Activated naive CD4-positive, alpha-beta T cell treated with anti-CD3 and anti-CD28 coated beads, Interleukin-2, amount 50 U/mL, for 24 hours (primary cell): ENCODE data around the gene SGCA.
A peak's percentile ranks its signal among the peaks of the same experiment; 100 is the strongest.

Experiments used
- H3K27ac Mint-ChIP-seq: one replicate; pipeline ENCODE4 v1.8.0; 2021; ENCODE audit warnings: mild to moderate bottlenecking, mixed read lengths
- H3K27me3 Mint-ChIP-seq: one replicate; pipeline ENCODE4 v1.8.0; 2021; ENCODE audit warnings: mixed read lengths
- H3K36me3 Mint-ChIP-seq: one replicate; pipeline ENCODE4 v1.8.0; 2021; ENCODE audit warnings: mixed read lengths
- H3K4me1 Mint-ChIP-seq: one replicate; pipeline ENCODE4 v1.8.0; 2021; ENCODE audit warnings: mixed read lengths
- H3K4me3 Mint-ChIP-seq: one replicate; pipeline ENCODE4 v1.8.0; 2021; ENCODE audit warnings: mild to moderate bottlenecking, mixed read lengths
- H3K9me3 Mint-ChIP-seq: one replicate; pipeline ENCODE4 v1.8.0; 2021; ENCODE audit warnings: mixed read lengths

SGCA gene

GRCh38 chr17:50209472-50210239 lies 43.9 kb downstream of the SGCA start:
- H3K36me3 Mint-ChIP-seq, result no peaks in the 10 kb centered on the region
- H3K27ac Mint-ChIP-seq, result no peak overlapping the region
- no peaks in the 10 kb centered on the region for H3K9me3 Mint-ChIP-seq
- peaks cover 29% of the 10 kb centered on the region for H3K27me3 Mint-ChIP-seq
- H3K4me1 Mint-ChIP-seq, result peaks cover 5% of the 10 kb centered on the region
- H3K4me3 Mint-ChIP-seq, result no peak overlapping the region

- peaks cover 5% of the 10 kb centered on the region for H3K4me1 Mint-ChIP-seq
- H3K4me3 Mint-ChIP-seq, result no peak overlapping the region
- no peak overlapping the region for H3K27ac Mint-ChIP-seq
- H3K27me3 Mint-ChIP-seq, result peaks cover 24% of the 10 kb centered on the region
- H3K36me3 Mint-ChIP-seq, result no peaks in the 10 kb centered on the region
- H3K9me3 Mint-ChIP-seq, result no peaks in the 10 kb centered on the region
Measured at GRCh38 chr17:50210240-50211225, 44.7 kb downstream of the SGCA start.

GRCh38 chr17:50211249-50212120 lies 45.7 kb downstream of the SGCA start:
- Mint-ChIP-seq H3K9me3 (no peaks in the 10 kb centered on the region), H3K27me3 (peaks cover 18% of the 10 kb centered on the region), H3K27ac (no peak overlapping the region), H3K4me3 (no peak overlapping the region), H3K4me1 (peaks cover 5% of the 10 kb centered on the region), H3K36me3 (no peaks in the 10 kb centered on the region)

GRCh38 chr17:50212121-50212843 lies 46.5 kb downstream of the SGCA start:
- H3K9me3 Mint-ChIP-seq, result no peaks in the 10 kb centered on the region
- no peaks in the 10 kb centered on the region for H3K36me3 Mint-ChIP-seq
- H3K4me3 Mint-ChIP-seq, result no peak overlapping the region
- H3K27ac Mint-ChIP-seq, result no peak overlapping the region
- H3K27me3 Mint-ChIP-seq, result peaks cover 12% of the 10 kb centered on the region
- H3K4me1 Mint-ChIP-seq, result peaks cover 5% of the 10 kb centered on the region

- Mint-ChIP-seq H3K27ac (no peak overlapping the region), H3K36me3 (no peaks in the 10 kb centered on the region), H3K9me3 (no peaks in the 10 kb centered on the region), H3K4me3 (peak overlapping the region; percentile 15), H3K4me1 (peaks cover 5% of the 10 kb centered on the region), H3K27me3 (peaks cover 7% of the 10 kb centered on the region)
Measured at GRCh38 chr17:50213026-50214022, 47.5 kb downstream of the SGCA start.

GRCh38 chr17:50214976-50215760 lies 49.4 kb downstream of the SGCA start:
- Mint-ChIP-seq H3K4me3 (no peak overlapping the region), H3K36me3 (no peaks in the 10 kb centered on the region), H3K27me3 (peaks cover 3% of the 10 kb centered on the region), H3K27ac (no peak overlapping the region), H3K9me3 (no peaks in the 10 kb centered on the region), H3K4me1 (peaks cover 5% of the 10 kb centered on the region)

- Mint-ChIP-seq H3K27ac (no peak overlapping the region), H3K4me1 (peaks cover 10% of the 10 kb centered on the region)
Measured at GRCh38 chr17:50217591-50217990, 51.8 kb downstream of the SGCA start.

GRCh38 chr17:50218071-50218759 lies 52.4 kb downstream of the SGCA start:
- no peak overlapping the region for H3K4me3 Mint-ChIP-seq
- no peak overlapping the region for H3K27ac Mint-ChIP-seq
- H3K9me3 Mint-ChIP-seq, result no peaks in the 10 kb centered on the region
- peaks cover 6% of the 10 kb centered on the region for H3K4me1 Mint-ChIP-seq
- H3K27me3 Mint-ChIP-seq, result no peaks in the 10 kb centered on the region
- H3K36me3 Mint-ChIP-seq, result no peaks in the 10 kb centered on the region

More at GRCh38 chr17:50217591-50217990, 51.8 kb downstream of the SGCA start:
- no peak overlapping the region for H3K4me3 Mint-ChIP-seq
- no peaks in the 10 kb centered on the region for H3K9me3 Mint-ChIP-seq
- no peaks in the 10 kb centered on the region for H3K27me3 Mint-ChIP-seq
- H3K36me3 Mint-ChIP-seq, result no peaks in the 10 kb centered on the region

GRCh38 chr17:50218771-50219315 lies 53.0 kb downstream of the SGCA start:
- Mint-ChIP-seq H3K4me3 (no peak overlapping the region), H3K27ac (no peak overlapping the region), H3K36me3 (no peaks in the 10 kb centered on the region), H3K27me3 (no peaks in the 10 kb centered on the region), H3K4me1 (peaks cover 5% of the 10 kb centered on the region), H3K9me3 (no peaks in the 10 kb centered on the region)

- no peaks in the 10 kb centered on the region for H3K27me3 Mint-ChIP-seq
- H3K27ac Mint-ChIP-seq, result no peak overlapping the region
- no peak overlapping the region for H3K4me3 Mint-ChIP-seq
- H3K9me3 Mint-ChIP-seq, result no peaks in the 10 kb centered on the region
- peaks cover 5% of the 10 kb centered on the region for H3K4me1 Mint-ChIP-seq
- H3K36me3 Mint-ChIP-seq, result no peaks in the 10 kb centered on the region
Measured at GRCh38 chr17:50219342-50219741, 53.5 kb downstream of the SGCA start.

GRCh38 chr17:50219939-50220465 lies 54.2 kb downstream of the SGCA start:
- H3K27me3 Mint-ChIP-seq, result no peaks in the 10 kb centered on the region
- no peak overlapping the region for H3K27ac Mint-ChIP-seq
- H3K4me1 Mint-ChIP-seq, result peaks cover 5% of the 10 kb centered on the region
- H3K4me3 Mint-ChIP-seq, result no peak overlapping the region
- no peaks in the 10 kb centered on the region for H3K36me3 Mint-ChIP-seq
- H3K9me3 Mint-ChIP-seq, result no peaks in the 10 kb centered on the region

GRCh38 chr17:50220811-50221210 lies 55.0 kb downstream of the SGCA start:
- no peak overlapping the region for H3K27ac Mint-ChIP-seq
- H3K9me3 Mint-ChIP-seq, result no peaks in the 10 kb centered on the region
- H3K27me3 Mint-ChIP-seq, result no peaks in the 10 kb centered on the region
- peaks cover 5% of the 10 kb centered on the region for H3K4me1 Mint-ChIP-seq
- peaks cover 2% of the 10 kb centered on the region for H3K36me3 Mint-ChIP-seq
- H3K4me3 Mint-ChIP-seq, result no peak overlapping the region
